Testis (tissue), 3 donors: Measurements from ENCODE around the gene PUM1. TPM values are rescaled to one million over a fixed set of nuclear protein-coding genes. Genes with fewer than 3 reads are reported as not detected.

Source experiments
- DNase-seq: peaks from one replicate; pipeline ENCODE4 v3.0.0-alpha.2; 2019
- H3K27ac ChIP-seq, 2 donors: fragments of 200-600 bp; sonication (generic); one replicate each; pipeline ENCODE4 v1.5.1; 2019
- H3K27me3 ChIP-seq: fragments of 200-600 bp; sonication (generic); one replicate; pipeline ENCODE4 v1.5.1; 2019
- H3K36me3 ChIP-seq: fragments of 200-600 bp; sonication (generic); one replicate; pipeline ENCODE4 v1.5.1; 2017; ENCODE audit warnings: low read depth; ENCODE audit errors: missing control alignments
- H3K4me1 ChIP-seq: fragments of 200-600 bp; sonication (generic); one replicate; pipeline ENCODE4 v1.5.1; 2019
- H3K4me3 ChIP-seq, 2 donors: fragments of 200-600 bp; sonication (generic); one replicate each; pipeline ENCODE4 v1.5.1; 2017 to 2019
- H3K9me3 ChIP-seq: fragments of 200-600 bp; sonication (generic); one replicate; pipeline ENCODE4 v1.5.1; 2017
- CTCF ChIP-seq, 3 experiments: fragments of 450-650 bp in 2 of 3; fragments of 200-600 bp in 1 of 3; sonication (generic) in 1 of 3; IDR thresholded peaks; one replicate each; pipeline ENCODE4 v1.5.1; 2016 to 2019; ENCODE audit warnings: antibody characterized with exemption in 3 of 3, mild to moderate bottlenecking in 2 of 3, moderate library complexity in 1 of 3
- POLR2A ChIP-seq: fragments of 450-650 bp; IDR thresholded peaks from one replicate; pipeline ENCODE4 v1.6.1; 2017; ENCODE audit warnings: antibody characterized with exemption, mild to moderate bottlenecking, moderate library complexity
- WGBS, 2 donors: methylation state at CpG; one replicate each; pipeline ENCODE4 v1.1.5; 2018; 5-methylcytosine and 5-hydroxymethylcytosine counted together
- intact Hi-C: fragments of 100-400 bp; cut with DNase I; formaldehyde crosslinking; loops from one replicate; pipeline ENCODE4 v1.15.1; 2023; ENCODE audit warnings: low total_unique reads
- polyA plus RNA-seq: library from polyadenylated mRNA; stranded (reverse); fragments of 350-450 nt; fragmentation: Illumina TruSeq; extraction: RNeasy Lipid Tissue Mini Kit (QIAGEN cat#74804); gene quantifications from one replicate; pipeline ENCODE4 v1.2.3, GENCODE V29; 2014; ENCODE audit warnings: low read depth, low replicate concordance; ENCODE audit not compliant: insufficient read depth
- total RNA-seq, 2 donors: library from RNA; depleted of rRNA; stranded (reverse); fragments of >200 nt; gene quantifications; one replicate each; pipeline ENCODE4 v1.2.3, GENCODE V29; 2016

Gene PUM1
- total and polyA plus RNA-seq, 3 donors from 2014 or later, result 41.3 to 89.0 (median 70.5) TPM

DNA sequence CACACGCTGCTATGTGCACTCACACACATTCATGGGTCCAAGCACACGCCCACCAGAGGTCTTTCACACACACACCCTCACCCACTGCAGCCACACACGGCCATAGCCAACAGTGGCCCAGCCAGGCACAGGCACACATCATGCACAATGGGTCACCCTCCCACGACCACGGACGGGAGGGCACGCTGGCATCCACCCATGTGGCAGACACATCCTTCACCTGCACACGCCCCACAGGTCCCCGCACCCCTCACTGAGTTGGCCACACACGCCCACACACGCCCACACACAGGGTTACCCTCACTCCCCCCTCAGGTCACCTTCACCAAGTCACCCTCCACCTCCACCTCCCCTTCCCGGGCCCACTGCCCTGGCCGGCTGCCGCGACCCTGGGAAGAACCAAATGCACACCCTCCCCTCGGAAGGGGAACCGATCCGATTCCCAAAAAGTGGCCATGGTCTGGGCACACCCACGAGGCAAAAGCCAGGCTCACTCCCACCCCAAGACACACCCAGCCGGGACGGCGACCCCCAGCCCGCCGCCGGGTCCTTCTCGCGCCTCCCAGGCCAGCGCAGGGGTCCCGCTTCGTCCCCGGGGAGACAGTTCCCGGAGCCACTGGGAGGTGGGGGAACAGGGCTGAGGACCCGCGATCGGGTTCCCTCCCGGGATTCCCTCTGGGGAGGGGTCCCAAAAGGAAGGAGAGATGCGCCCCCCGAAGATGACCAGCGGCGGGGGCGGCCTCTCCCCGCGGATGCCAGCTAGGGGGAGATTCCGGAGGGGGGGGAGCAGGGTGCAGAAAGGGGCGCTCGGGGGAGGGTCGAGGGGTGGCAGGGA lies 157.8 kb downstream of the PUM1 start:
- no peak for DNase-seq
- 14 to 36% methylated on average over 7 to 39 of the region's 47 CpGs for WGBS, 2 donors
- Histone ChIP-seq H3K9me3 (no peaks in the 10 kb centered on the region), H3K27ac (no peak overlapping the region), H3K4me1 (peaks cover 8% of the 10 kb centered on the region), H3K4me3 (peak overlapping the region; percentile 21 to 43), H3K36me3 (no peaks in the 10 kb centered on the region), H3K27me3 (no peaks in the 10 kb centered on the region)
- intact Hi-C loops, result no loop called here
- TF ChIP-seq CTCF (IDR thresholded peaks at IDR 0.05) (no peak), POLR2A (no peak)

DNA sequence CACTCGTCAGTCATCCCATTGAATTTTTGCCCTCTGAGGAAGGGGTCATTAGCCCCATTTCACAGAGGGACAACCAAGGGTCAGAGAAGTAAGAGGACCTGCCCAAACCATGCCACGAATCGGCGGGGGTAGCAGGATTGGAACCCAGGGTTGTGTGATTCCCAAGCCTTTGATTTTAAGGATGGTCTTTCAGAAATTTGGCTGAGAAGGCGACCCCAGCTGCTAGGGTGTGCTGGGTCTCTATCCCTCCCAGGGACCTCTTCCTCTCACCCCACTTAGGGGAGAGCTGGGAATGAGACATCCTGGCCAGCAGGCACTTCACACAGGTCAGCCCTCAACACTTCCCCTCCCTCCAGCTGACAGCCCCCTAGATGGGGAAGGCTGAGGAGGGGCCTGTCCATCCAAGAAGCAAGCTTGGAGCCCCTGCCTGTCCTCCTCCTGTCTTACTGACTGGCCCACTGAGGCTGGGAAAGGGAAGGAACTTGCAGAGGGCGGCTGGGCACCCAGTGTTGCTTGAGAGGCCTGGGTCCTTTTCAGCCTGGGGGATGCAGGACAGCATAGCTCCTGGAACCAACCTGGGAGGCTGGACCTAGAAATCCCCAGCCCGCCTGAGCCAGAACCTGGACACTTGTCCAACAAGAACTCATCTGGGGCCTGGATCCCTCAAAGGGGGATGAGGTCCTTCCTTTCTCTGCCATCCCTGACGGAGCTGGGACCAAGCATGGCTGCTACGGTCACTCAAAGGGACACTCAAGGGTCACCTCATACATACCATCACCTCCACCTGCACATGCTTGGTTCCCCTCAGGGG lies 158.7 kb downstream of the PUM1 start:
- H3K27me3 ChIP-seq, result no peaks in the 10 kb centered on the region
- H3K4me1 ChIP-seq, result peaks cover 8% of the 10 kb centered on the region
- no peak overlapping the region for H3K4me3 ChIP-seq
- TF ChIP-seq POLR2A (no peak), CTCF (IDR thresholded peaks at IDR 0.05) (no peak)
- intact Hi-C loops, result no loop called here
- 79 to 92% methylated on average over 6 to 9 of the region's 9 CpGs for WGBS, 2 donors
- no peak overlapping the region for H3K27ac ChIP-seq
- H3K9me3 ChIP-seq, result no peaks in the 10 kb centered on the region
- no peak for DNase-seq
- no peaks in the 10 kb centered on the region for H3K36me3 ChIP-seq

DNA sequence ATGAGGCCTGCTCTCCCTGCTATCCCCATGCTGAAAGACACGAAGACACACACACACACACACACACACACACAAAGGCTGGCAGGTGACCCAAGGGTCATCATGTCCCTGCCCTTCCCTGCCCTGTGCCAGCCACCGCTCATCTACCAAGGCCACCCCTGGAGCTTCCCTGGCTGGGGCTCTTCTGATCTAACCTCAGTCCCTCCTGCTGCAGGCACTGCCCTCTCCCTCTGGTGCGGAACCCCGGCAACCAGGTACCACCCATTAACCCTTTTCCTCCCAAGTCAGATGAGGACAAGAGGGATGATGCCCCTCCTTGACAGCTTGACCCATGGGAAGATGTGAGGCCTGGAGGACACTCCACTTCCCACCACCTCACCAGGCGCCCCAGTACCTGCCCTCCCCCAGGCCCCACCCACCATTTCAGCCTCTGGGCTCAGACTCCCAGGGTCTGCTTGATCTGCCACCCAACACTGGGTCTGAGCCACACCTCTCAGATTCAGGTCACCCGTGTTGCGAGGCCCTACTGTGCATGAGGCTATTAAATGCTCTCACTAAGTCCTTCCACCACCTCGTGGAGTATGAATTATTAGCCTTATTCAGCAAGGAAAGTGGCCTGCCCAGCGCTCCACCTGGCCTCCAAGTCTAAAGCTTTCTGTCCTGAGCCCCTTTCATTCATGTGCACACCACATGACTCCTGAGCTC lies 159.4 kb downstream of the PUM1 start:
- intact Hi-C loops, result no loop called here
- H3K4me1 ChIP-seq, result peaks cover 8% of the 10 kb centered on the region
- H3K27me3 ChIP-seq, result no peaks in the 10 kb centered on the region
- WGBS, 2 donors, result 65 to 75% methylated on average over 9 of the region's 9 CpGs
- no peak overlapping the region for H3K27ac ChIP-seq
- no peak for DNase-seq
- TF ChIP-seq CTCF (IDR thresholded peaks at IDR 0.05), result no peak
- TF ChIP-seq POLR2A, result no peak
- no peak overlapping the region for H3K4me3 ChIP-seq
- H3K9me3 ChIP-seq, result no peaks in the 10 kb centered on the region
- H3K36me3 ChIP-seq, result no peaks in the 10 kb centered on the region

DNA sequence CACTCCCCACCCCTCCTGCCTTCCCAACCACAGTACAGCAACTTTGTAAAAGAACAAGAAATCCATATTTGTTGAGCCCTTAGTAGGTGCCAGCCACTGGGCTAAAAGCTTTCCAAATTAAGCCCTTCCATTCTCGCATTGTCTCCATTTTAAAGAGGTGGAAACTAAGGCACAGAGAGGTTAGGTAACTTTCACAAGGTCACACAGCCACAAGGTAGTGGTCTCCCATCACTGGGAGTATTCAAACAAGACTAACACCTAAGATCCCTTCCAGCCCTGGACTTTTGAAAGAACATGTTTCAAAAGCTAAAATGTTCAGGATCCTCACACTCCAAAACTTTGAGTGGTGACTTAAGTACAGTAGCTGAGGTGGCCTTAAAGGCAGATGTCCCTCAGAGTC lies 160.1 kb downstream of the PUM1 start:
- H3K27ac ChIP-seq, result no peak overlapping the region
- no peak for DNase-seq
- H3K9me3 ChIP-seq, result no peaks in the 10 kb centered on the region
- intact Hi-C loops, result no loop called here
- H3K27me3 ChIP-seq, result no peaks in the 10 kb centered on the region
- H3K4me3 ChIP-seq, result no peak overlapping the region
- no peak for TF ChIP-seq CTCF (IDR thresholded peaks at IDR 0.05)
- no peak for TF ChIP-seq POLR2A
- WGBS, 2 donors, result 84 to 96% methylated on average over 1 of the region's 1 CpG
- peaks cover 8% of the 10 kb centered on the region for H3K4me1 ChIP-seq
- H3K36me3 ChIP-seq, result no peaks in the 10 kb centered on the region
